NCI-H526 (cell line): Measurements from ENCODE around the gene ARHGAP26.

ENCODE experiments used
- DNase-seq, 2 experiments: peaks; one replicate each; lab custom pipeline; 2025; lab: John Stamatoyannopoulos, UW

The ARHGAP26 gene

GRCh38 chr5:142748568-142749249 is 21.5 kb upstream of the ARHGAP26 start:
- DNase-seq: peak in 1 of 2 experiments; percentile 39

- no peak for DNase-seq
Observed at GRCh38 chr5:142749321-142749720, 20.9 kb upstream of the ARHGAP26 start.

- DNase-seq: no peak
Observed at GRCh38 chr5:142753116-142753631, 17.0 kb upstream of the ARHGAP26 start.

GRCh38 chr5:142754031-142754430 is 16.1 kb upstream of the ARHGAP26 start:
- DNase-seq: no peak

GRCh38 chr5:142756576-142756975 is 13.6 kb upstream of the ARHGAP26 start:
- no peak for DNase-seq

- DNase-seq: no peak
Observed at GRCh38 chr5:142757564-142757963, 12.6 kb upstream of the ARHGAP26 start.

- DNase-seq: no peak
Observed at GRCh38 chr5:142758062-142758795, 11.9 kb upstream of the ARHGAP26 start.

GRCh38 chr5:142758796-142759145 is 11.4 kb upstream of the ARHGAP26 start:
- DNase-seq: no peak

GRCh38 chr5:142763701-142764100 is 6.5 kb upstream of the ARHGAP26 start:
- DNase-seq: no peak

- no peak for DNase-seq
Observed at GRCh38 chr5:142767178-142767577, 3.0 kb upstream of the ARHGAP26 start.

GRCh38 chr5:142767911-142768310 is 2.3 kb upstream of the ARHGAP26 start:
- DNase-seq: no peak

GRCh38 chr5:142769251-142769792 is 855 bp upstream of the ARHGAP26 start:
- peak in 1 of 2 experiments; percentile 31 for DNase-seq

GRCh38 chr5:142770650-142771609 is 753 bp downstream of the ARHGAP26 start:
- DNase-seq: peak; percentile 18 to 75

- DNase-seq: no peak
Observed at GRCh38 chr5:142771666-142772065, 1.5 kb downstream of the ARHGAP26 start.

GRCh38 chr5:142772446-142773293 is 2.5 kb downstream of the ARHGAP26 start:
- DNase-seq: no peak

GRCh38 chr5:142777099-142777498 is 6.9 kb downstream of the ARHGAP26 start:
- DNase-seq: no peak

- no peak for DNase-seq
Observed at GRCh38 chr5:142777850-142778249, 7.7 kb downstream of the ARHGAP26 start.

- DNase-seq: no peak
Observed at GRCh38 chr5:142779163-142779840, 9.1 kb downstream of the ARHGAP26 start.

GRCh38 chr5:142780871-142781270 is 10.7 kb downstream of the ARHGAP26 start:
- DNase-seq: no peak

GRCh38 chr5:142782976-142783530 is 12.9 kb downstream of the ARHGAP26 start:
- no peak for DNase-seq
